ENCODE data around the gene MDH1. TPM values are rescaled to one million over a fixed set of nuclear protein-coding genes. Genes with fewer than 3 reads are reported as not detected.

MDH1 gene
- 425 and 450 TPM in 2 replicates for polyA plus RNA-seq (2011; rRNA removed)
- polyA plus RNA-seq (2012; cell fraction: cytosol; rRNA removed), result 217 and 226 TPM in 2 replicates
- polyA plus RNA-seq (2012; cell fraction: nucleus; rRNA removed), result 100 and 168 TPM in 2 replicates
- polyA plus RNA-seq (2017; fragmentation: RNase III; extraction: RNeasy Plus Mini Kit Qiagen cat#74134 plus additional on column Dnase treatment), result 216 to 224 TPM (median 220 TPM) in 3 replicates
- polyA minus RNA-seq (2011; rRNA and poly(A)+ RNA removed), result 82.2 and 85.6 TPM in 2 replicates

DNA sequence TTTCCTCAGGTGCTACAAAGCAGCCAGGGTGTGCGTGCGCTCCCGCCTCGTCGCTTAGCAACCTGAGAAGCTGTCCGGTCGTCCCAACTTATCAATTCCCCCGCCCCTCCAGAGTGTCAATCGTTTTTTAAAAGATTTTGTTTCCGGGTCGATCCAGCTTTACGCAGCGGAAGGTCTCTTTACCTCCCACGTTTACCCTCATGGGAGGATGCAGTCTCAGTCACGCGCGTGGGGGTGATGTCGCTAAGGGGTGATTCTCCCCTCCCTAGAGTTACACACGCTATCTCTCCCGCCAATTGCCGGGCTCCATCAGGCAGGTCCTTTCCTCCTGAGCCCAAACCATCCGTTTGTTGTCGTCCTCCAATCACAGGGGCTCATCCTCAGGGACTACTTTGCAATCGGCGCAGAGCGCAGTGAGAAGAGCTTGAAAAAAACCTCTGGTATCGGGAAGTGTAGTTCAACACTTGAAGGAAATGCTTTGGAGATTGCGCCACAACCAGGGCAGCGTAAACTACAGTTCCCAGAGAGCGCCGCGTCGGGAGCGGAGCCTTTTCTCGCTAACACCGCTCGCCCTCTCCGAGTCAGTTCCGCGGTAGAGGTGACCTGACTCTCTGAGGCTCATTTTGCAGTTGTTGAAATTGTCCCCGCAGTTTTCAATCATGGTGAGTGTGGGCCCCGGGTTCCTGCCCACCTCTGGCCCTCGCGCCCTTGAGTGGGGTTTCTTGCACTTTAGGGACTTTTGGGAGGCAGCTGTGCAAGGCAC is at the start of gene MDH1, which contains the start of gene WDPCP:
TSS of gene MDH1 (plus strand) at position 579 of the 763 bp plus-strand sequence. CDS start at position 660, 81 bp downstream.
TSS of gene WDPCP (minus strand) at position 93 of the 763 bp plus-strand sequence. CDS start 206 bp downstream, outside the sequence.
- ATAC-seq (peak; percentile 94 to 97), FAIRE-seq (peak; percentile 98), DNase-seq (ENCODE audit: low read depth in 1 of 2, low spot score in 1 of 2) (peak; percentile 89 to 100)
- peaks cover 24% of the 10 kb centered on the region for H3K4me1 ChIP-seq
- TF ChIP-seq CHD4 (IDR thresholded peaks at IDR 0.05; ENCODE audit: borderline replicate concordance) (no peak), EHF (CRISPR knock-in tag; IDR thresholded peaks at IDR 0.05) (peak; percentile 24; the same call in 1 of the 2 replicates), BHLHE40 (IDR thresholded peaks at IDR 0.05; ENCODE audit: low read depth, low read length) (0 out of 2 replicates have a peak, but pooled peaks have one; percentile 23), TP53 (CRISPR knock-in tag; IDR thresholded peaks at IDR 0.05) (no peak), MYC (IDR thresholded peaks at IDR 0.05; ENCODE audit: borderline replicate concordance, low read length) (peak; percentile 74), RFX5 (IDR thresholded peaks at IDR 0.05) (peak; percentile 71; the same call in 1 of the 2 replicates), RNF2 (IDR thresholded peaks at IDR 0.05; ENCODE audit: borderline replicate concordance, low read depth) (no peak), POLR2A (IDR thresholded peaks at IDR 0.05; ENCODE audit: low read length) (peak; percentile 74), FOSL2 (IDR thresholded peaks at IDR 0.05) (no peak), FOSL2 (CRISPR knock-in tag; IDR thresholded peaks at IDR 0.05) (peak; percentile 52), ESRRA (IDR thresholded peaks at IDR 0.05; ENCODE audit: borderline replicate concordance, low read length) (peak; percentile 91), ZFP36 (IDR thresholded peaks at IDR 0.05; ENCODE audit: borderline replicate concordance, partially characterized antibody) (no peak), SREBF2 (IDR thresholded peaks at IDR 0.05) (no peak), PHF8 (IDR thresholded peaks at IDR 0.05; ENCODE audit: borderline replicate concordance, low read depth) (no peak; the same call in none of the 2 replicates), KDM5A (IDR thresholded peaks at IDR 0.05) (peak; percentile 80), HDAC2 (IDR thresholded peaks at IDR 0.05) (no peak; the same call in 1 of the 2 replicates), CHD2 (IDR thresholded peaks at IDR 0.05; ENCODE audit: low read length, partially characterized antibody) (peak; percentile 81), JUN (IDR thresholded peaks at IDR 0.05) (peak; percentile 81 to 96; a peak in 4 of 5 replicates), RARB (CRISPR knock-in tag; IDR thresholded peaks at IDR 0.05) (no peak), FOXS1 (CRISPR knock-in tag; IDR thresholded peaks at IDR 0.05) (no peak), HOXB5 (CRISPR knock-in tag; IDR thresholded peaks at IDR 0.05) (peak; percentile 63; the same call in 1 of the 2 replicates), CEBPB (IDR thresholded peaks at IDR 0.05) (peak; percentile 86 to 95), RCOR1 (IDR thresholded peaks at IDR 0.05; ENCODE audit: low read depth, low read length) (peak; percentile 61; the same call in 1 of the 2 replicates), GATA3 (IDR thresholded peaks at IDR 0.05; ENCODE audit: borderline replicate concordance) (peak; percentile 60; the same call in 1 of the 2 replicates), HOXA7 (CRISPR knock-in tag; IDR thresholded peaks at IDR 0.05) (no peak), ZC3H11A (IDR thresholded peaks at IDR 0.05) (no peak), POLR2AphosphoS2 (conservative IDR thresholded peaks at IDR 0.05; ENCODE audit: low read length) (no peak)
- TF ChIP-seq, protein P1, sequence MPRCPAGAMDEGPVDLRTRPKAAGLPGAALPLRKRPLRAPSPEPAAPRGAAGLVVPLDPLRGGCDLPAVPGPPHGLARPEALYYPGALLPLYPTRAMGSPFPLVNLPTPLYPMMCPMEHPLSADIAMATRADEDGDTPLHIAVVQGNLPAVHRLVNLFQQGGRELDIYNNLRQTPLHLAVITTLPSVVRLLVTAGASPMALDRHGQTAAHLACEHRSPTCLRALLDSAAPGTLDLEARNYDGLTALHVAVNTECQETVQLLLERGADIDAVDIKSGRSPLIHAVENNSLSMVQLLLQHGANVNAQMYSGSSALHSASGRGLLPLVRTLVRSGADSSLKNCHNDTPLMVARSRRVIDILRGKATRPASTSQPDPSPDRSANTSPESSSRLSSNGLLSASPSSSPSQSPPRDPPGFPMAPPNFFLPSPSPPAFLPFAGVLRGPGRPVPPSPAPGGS (IDR thresholded peaks at IDR 0.05), result peak; percentile 86; the same call in 2 of the 3 replicates
- TF ChIP-seq, protein P2, sequence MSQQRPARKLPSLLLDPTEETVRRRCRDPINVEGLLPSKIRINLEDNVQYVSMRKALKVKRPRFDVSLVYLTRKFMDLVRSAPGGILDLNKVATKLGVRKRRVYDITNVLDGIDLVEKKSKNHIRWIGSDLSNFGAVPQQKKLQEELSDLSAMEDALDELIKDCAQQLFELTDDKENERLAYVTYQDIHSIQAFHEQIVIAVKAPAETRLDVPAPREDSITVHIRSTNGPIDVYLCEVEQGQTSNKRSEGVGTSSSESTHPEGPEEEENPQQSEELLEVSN (IDR thresholded peaks at IDR 0.05; ENCODE audit: borderline replicate concordance, low read depth), result peak; percentile 69; the same call in 1 of the 2 replicates
- TF ChIP-seq, protein P3, sequence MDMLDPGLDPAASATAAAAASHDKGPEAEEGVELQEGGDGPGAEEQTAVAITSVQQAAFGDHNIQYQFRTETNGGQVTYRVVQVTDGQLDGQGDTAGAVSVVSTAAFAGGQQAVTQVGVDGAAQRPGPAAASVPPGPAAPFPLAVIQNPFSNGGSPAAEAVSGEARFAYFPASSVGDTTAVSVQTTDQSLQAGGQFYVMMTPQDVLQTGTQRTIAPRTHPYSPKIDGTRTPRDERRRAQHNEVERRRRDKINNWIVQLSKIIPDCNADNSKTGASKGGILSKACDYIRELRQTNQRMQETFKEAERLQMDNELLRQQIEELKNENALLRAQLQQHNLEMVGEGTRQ (IDR thresholded peaks at IDR 0.05), result no peak
- TF ChIP-seq, protein P4, sequence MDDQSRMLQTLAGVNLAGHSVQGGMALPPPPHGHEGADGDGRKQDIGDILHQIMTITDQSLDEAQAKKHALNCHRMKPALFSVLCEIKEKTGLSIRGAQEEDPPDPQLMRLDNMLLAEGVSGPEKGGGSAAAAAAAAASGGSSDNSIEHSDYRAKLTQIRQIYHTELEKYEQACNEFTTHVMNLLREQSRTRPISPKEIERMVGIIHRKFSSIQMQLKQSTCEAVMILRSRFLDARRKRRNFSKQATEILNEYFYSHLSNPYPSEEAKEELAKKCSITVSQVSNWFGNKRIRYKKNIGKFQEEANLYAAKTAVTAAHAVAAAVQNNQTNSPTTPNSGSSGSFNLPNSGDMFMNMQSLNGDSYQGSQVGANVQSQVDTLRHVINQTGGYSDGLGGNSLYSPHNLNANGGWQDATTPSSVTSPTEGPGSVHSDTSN (IDR thresholded peaks at IDR 0.05), result peak; percentile 90
- TF ChIP-seq, protein P5, sequence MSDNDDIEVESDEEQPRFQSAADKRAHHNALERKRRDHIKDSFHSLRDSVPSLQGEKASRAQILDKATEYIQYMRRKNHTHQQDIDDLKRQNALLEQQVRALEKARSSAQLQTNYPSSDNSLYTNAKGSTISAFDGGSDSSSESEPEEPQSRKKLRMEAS (IDR thresholded peaks at IDR 0.05), result peak; percentile 92
- TF ChIP-seq, protein P6, sequence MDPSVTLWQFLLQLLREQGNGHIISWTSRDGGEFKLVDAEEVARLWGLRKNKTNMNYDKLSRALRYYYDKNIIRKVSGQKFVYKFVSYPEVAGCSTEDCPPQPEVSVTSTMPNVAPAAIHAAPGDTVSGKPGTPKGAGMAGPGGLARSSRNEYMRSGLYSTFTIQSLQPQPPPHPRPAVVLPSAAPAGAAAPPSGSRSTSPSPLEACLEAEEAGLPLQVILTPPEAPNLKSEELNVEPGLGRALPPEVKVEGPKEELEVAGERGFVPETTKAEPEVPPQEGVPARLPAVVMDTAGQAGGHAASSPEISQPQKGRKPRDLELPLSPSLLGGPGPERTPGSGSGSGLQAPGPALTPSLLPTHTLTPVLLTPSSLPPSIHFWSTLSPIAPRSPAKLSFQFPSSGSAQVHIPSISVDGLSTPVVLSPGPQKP (IDR thresholded peaks at IDR 0.05; ENCODE audit: low read depth, low read length), result no peak
- 2% methylated on average over 44 of the region's 44 CpGs for WGBS (ENCODE audit: missing lambda C conversion rate)
- H3K4me2 ChIP-seq, result peak within 1 kb of the TSS; percentile 93
- H3K9me3 ChIP-seq, result no peaks in the 10 kb centered on the region
- H3K27ac ChIP-seq, result peak within 1 kb of the TSS; percentile 78 to 92
- POLR2A ChIA-PET, result interaction anchor here (0.6 to 1.8 kb wide), 16 partner anchors 8 to 1083 kb away, joined by 3 to 21 read pairs (median 4); partner anchors contain the start of genes SERTAD2, TMEM17 and UGP2
- CTCF ChIA-PET, result interaction anchor here (1.1 to 1.9 kb wide), 4 partner anchors 10 to 100 kb away, joined by 3 to 5 read pairs (median 4); no protein-coding TSS in a partner anchor
- peak within 1 kb of the TSS; percentile 93 for H3K4me3 ChIP-seq

Data from A549 (cell line).